ENCODE measurements around the gene CUX1.

Gene CUX1

DNA sequence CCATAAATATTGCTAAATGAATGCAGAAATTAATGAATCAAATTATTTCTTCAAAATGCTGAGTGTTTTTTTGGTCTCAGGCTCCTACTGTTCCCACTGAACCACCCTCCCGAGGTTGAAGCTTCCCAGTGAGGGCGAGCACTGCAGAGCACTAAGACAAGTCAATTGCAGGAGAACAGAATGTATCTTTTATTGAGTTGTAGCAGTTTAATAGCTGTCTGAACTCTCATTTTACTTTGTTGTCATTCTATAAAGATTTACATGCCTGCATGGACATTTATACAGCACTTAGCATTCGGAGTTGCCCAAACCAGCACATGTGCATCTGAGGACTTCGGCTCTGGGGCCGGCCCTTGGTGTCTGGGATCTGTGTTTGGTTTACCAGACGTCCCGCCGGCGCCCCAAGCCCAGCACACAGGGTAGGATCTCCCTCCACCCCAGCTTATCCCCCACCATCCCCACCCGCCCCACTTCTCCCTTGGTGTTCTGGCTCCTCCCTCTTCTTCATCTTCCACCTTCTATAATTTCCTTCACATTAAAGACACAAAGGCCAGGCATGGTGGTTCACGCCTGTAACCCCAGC, 258.2 kb downstream of the CUX1 start:
- no peak for DNase-seq (ENCODE audit: low read depth)
- no peak for TF ChIP-seq CTCF (IDR thresholded peaks at IDR 0.05; ENCODE audit: control insufficient read depth, insufficient read depth, low read depth, low read length, missing control alignments)
- no peak overlapping the region for H3K4me3 ChIP-seq (ENCODE audit: control insufficient read depth, low read depth, low read length)

GRCh38 chr7:102077081-102077480, 259.7 kb downstream of the CUX1 start:
- no peak overlapping the region for H3K4me3 ChIP-seq (ENCODE audit: control insufficient read depth, low read depth, low read length)
- TF ChIP-seq CTCF (IDR thresholded peaks at IDR 0.05; ENCODE audit: control insufficient read depth, insufficient read depth, low read depth, low read length, missing control alignments), result no peak
- DNase-seq (ENCODE audit: low read depth), result no peak

- no peak for DNase-seq (ENCODE audit: low read depth)
- no peak overlapping the region for H3K4me3 ChIP-seq (ENCODE audit: control insufficient read depth, low read depth, low read length)
- no peak for TF ChIP-seq CTCF (IDR thresholded peaks at IDR 0.05; ENCODE audit: control insufficient read depth, insufficient read depth, low read depth, low read length, missing control alignments)
Observed at GRCh38 chr7:102079140-102080018, 262.0 kb downstream of the CUX1 start.

DNA sequence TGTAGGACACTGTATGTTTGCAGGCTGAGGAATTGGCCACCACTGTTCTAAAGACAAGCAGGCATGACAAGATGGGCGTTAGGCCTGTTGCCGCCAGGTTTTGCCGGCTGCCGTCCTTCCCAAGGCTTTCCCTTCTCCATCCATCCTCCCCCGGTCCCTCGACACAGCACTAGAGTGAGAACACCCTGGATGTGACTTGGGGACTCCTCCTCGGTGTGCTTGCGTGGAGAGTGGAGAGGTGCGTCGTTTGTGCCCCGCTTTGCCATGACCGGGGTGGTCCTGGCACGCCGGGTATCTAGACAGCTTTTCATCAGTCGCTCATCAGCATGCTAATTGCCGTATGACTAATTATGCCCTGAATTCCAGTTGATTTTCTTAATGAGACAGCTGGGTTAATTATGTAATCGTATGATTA, 262.6 kb downstream of the CUX1 start:
- no peak overlapping the region for H3K4me3 ChIP-seq (ENCODE audit: control insufficient read depth, low read depth, low read length)
- DNase-seq (ENCODE audit: low read depth), result no peak
- TF ChIP-seq CTCF (IDR thresholded peaks at IDR 0.05; ENCODE audit: control insufficient read depth, insufficient read depth, low read depth, low read length, missing control alignments), result no peak

DNA sequence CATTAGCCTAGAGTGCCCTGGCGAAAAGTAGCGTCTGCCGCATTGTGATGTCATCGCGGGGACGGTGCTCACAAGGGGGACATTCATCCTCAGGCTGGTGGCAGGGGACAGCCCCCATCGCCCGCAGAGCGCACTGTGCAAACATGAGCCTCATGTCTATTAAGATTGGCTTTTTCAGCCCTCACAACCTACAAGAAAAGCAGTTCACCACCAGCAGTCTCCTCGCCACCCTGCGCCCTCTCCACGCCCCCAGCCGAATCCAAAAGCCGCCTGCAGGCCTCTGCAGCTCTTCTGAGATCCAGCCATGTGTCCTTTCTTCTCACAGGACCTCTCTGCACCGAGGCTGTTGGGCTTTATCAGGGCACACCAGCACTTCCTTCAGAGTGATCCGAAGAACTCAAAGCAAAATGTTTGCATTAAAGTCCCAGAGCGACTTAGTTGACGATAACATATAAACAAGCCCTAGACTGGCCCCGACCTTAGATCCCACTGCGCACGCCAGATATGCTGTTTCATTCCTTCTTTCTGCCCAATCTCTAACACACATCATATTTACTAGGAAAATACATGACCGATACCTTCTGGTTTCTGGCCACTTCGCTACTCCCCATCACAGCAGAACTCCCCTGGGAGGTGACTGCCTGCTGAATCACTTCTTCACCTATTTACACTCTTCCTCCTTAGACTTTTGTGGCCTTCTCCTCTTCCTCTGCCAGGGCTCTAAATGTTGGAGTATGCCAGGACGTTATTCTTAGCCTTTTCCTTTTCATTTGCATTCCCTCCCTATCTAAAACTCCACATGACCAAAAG, 263.2 kb downstream of the CUX1 start:
- TF ChIP-seq CTCF (IDR thresholded peaks at IDR 0.05; ENCODE audit: control insufficient read depth, insufficient read depth, low read depth, low read length, missing control alignments), result no peak
- no peak overlapping the region for H3K4me3 ChIP-seq (ENCODE audit: control insufficient read depth, low read depth, low read length)
- no peak for DNase-seq (ENCODE audit: low read depth)

GRCh38 chr7:102081244-102081627, 263.8 kb downstream of the CUX1 start:
- no peak overlapping the region for H3K4me3 ChIP-seq (ENCODE audit: control insufficient read depth, low read depth, low read length)
- TF ChIP-seq CTCF (IDR thresholded peaks at IDR 0.05; ENCODE audit: control insufficient read depth, insufficient read depth, low read depth, low read length, missing control alignments), result no peak
- DNase-seq (ENCODE audit: low read depth), result no peak
